Astrocyte of the spinal cord (primary cell): ENCODE data around the gene SH3TC2.
"Not testable (repeated sequence)": the region's sequence is repeated elsewhere in the genome, so short reads cannot be mapped to it uniquely, and the experiment has no call there.

ENCODE experiments used
- DNase-seq: peaks from one replicate; pipeline ENCODE4 v3.0.0; 2011; ENCODE audit warnings: low read depth, low spot score
- H3K4me3 ChIP-seq: 2 replicates; pipeline ENCODE4 v1.5.1; 2011; ENCODE audit warnings: low read depth, mild to moderate bottlenecking, low read length, moderate library complexity
- in situ Hi-C: cut with HindIII; loops from 2 replicates; pipeline ENCODE4 v1.10.0; 2017; ENCODE audit warnings: low sequenced_read_pairs
- TF ChIP-seq, protein P1 (sequence below): IDR thresholded peaks from 2 replicates; pipeline ENCODE4 v1.5.1; 2012; ENCODE audit warnings: low read depth, mild to moderate bottlenecking, low read length, inconsistent platforms

SH3TC2 gene

DNA sequence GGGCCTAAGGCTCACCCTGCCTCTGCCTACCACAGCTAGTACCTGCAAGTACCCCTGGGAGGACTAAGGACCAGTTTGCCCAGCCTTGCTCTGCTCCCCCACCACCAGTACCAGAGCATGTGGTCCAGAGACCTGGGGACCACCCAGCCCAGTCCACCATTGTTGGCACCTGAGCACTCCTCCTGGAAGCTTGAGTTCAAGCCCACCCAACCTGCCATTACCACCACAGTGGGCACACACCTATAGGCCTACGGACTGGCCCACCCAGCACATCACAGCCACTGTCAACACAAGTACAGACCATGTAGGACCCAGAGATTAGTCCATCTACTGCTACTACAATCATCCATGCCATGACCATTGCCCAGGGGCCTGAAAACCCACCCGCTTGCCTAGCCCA lies 30.8 kb upstream of the SH3TC2 start:
- TF ChIP-seq, protein P1, sequence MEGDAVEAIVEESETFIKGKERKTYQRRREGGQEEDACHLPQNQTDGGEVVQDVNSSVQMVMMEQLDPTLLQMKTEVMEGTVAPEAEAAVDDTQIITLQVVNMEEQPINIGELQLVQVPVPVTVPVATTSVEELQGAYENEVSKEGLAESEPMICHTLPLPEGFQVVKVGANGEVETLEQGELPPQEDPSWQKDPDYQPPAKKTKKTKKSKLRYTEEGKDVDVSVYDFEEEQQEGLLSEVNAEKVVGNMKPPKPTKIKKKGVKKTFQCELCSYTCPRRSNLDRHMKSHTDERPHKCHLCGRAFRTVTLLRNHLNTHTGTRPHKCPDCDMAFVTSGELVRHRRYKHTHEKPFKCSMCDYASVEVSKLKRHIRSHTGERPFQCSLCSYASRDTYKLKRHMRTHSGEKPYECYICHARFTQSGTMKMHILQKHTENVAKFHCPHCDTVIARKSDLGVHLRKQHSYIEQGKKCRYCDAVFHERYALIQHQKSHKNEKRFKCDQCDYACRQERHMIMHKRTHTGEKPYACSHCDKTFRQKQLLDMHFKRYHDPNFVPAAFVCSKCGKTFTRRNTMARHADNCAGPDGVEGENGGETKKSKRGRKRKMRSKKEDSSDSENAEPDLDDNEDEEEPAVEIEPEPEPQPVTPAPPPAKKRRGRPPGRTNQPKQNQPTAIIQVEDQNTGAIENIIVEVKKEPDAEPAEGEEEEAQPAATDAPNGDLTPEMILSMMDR: no peak
- no peak for DNase-seq
- in situ Hi-C loops: no loop called here
- H3K4me3 ChIP-seq: no peak overlapping the region

DNA sequence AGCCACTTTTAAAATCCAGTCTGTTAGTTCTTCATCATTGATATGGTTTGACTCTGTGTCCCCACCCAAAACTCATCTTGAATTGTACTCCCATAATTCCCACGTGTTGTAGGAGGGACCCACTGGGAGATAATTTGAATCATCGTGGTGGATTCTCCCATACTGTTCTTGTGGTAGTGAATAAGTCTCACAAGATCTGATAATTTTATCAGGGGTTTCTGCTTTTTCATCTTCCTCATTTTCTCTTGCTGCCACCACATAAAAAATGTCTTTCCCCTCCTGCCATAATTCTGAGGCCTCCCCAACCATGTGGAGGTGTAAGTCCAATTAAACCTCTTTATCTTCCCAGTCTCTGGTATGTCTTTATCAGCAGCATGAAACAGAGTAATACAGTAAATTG lies 26.9 kb upstream of the SH3TC2 start:
- no peak for DNase-seq
- H3K4me3 ChIP-seq: no peak overlapping the region
- in situ Hi-C loops: no loop called here
- TF ChIP-seq, protein P1: no peak

DNA sequence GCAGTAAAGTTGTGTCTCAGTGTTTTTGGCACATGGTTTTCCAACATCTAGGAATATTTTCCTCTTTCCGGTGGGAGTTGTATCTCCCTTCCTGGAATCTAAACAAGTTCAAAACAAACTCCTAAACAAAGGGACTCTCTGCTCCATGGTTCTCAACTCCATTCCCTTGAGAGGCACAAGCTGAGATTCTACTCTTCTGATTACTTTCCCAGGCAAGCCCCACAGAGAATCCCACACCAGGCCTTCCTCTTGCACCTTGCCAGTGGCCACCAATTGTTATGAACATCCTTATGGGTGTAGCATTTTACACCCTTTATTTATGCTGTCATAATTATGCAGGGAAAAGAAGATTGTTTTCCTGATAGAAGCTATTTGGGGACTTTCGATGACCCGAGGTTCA lies 25.8 kb upstream of the SH3TC2 start:
- TF ChIP-seq, protein P1: no peak
- in situ Hi-C loops: no loop called here
- DNase-seq: no peak
- no peak overlapping the region for H3K4me3 ChIP-seq

DNA sequence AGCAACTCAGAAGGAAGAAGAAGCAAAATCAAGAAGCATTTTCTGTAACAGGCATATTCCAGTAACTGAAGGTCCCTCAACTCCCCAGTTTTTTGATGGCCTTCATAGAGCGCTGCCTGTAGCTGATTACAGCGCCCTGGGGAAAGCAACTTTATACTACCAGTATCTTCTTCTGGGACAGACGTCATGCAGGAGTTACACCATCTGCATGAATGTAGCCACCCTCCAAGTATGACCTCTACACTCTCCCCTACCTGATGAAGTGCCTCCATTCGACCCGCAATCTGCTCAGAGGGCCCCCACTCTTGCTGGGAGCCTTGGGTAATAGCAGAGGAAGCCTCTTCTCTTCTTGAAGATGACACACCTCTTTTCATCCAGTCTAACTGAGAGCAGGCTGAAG lies 21.0 kb upstream of the SH3TC2 start:
- in situ Hi-C loops: no loop called here
- H3K4me3 ChIP-seq: no peak overlapping the region
- DNase-seq: no peak
- TF ChIP-seq, protein P1: no peak

DNA sequence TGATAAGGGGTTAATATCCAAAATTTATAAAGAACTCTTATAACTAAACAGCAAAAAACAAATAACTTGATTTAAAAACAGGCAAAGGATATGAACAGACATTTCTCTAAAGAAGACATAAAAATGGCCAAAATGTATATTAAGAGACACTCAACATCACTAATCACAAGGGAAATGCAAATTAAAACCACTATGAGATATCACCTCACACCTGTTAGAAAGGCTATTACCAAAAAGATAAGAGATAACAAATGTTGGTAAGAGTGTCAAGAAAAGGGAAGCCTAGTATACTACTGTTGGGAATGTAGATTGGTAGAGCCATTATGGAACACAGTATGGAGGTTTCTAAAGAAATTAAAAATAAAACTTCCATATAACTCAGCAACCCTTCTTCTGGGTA lies 19.4 kb upstream of the SH3TC2 start:
- in situ Hi-C loops: no loop called here
- H3K4me3 ChIP-seq: no peak overlapping the region
- DNase-seq: no peak
- TF ChIP-seq, protein P1: no peak

DNA sequence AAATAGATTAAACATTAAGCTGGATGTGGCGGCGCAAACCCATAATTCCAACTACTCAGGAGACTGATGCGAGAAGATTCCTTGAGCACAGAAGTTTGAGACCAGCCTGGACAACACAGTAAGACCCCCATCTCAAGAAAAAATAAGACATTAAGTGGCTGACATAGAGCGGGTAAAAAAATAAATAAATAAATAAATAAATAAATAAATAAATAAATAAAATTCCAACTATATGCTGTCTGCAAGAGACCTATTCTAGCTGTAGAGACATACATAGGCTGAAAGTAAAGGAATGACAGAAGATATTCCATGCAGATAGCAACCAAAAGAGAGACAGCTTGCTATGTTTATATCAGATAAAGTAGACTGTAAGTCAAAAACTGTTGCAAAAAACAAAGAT lies 17.4 kb upstream of the SH3TC2 start:
- TF ChIP-seq, protein P1: no peak
- DNase-seq: no peak
- no peak overlapping the region for H3K4me3 ChIP-seq
- in situ Hi-C loops: no loop called here

DNA sequence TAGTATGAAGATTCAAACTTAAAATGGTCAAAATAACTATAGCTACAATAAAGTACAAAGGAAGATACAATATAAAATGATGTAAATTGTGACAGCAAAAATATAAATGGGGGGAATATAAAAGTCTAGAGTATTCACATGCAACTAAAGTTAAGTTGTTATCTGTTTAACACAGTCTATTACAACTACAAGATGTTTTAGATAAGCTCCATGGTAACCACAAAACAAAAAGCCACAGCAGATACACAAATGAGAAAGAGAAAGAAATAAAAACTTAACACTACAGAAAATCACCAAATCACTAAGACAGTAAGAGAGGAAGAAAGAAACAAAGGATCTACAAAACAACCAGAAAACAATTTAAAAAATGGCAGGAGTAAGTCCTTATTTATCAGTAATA lies 17.0 kb upstream of the SH3TC2 start:
- TF ChIP-seq, protein P1: no peak
- in situ Hi-C loops: no loop called here
- no peak for DNase-seq
- H3K4me3 ChIP-seq: no peak overlapping the region

DNA sequence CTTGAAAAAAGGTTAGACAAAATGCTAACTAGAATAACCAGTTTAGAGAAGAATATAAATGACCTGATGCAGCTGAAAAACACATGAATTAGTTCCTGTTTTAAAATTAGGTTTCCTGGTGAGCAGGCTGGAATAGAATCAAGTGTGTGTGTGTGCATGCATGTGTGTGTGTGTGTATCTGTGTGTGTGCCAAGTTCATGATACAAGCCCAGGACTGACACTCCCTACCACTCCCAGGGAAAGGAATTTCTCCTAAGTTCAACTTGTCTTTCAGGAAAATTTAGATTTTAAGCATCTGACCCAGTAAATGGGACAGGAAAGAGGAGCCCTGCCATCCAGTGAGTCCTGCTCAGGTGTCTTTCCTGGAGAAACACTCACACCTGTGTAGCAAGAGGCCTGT lies 11.2 kb upstream of the SH3TC2 start:
- DNase-seq, in situ Hi-C loops, H3K4me3 ChIP-seq: not testable (repeated sequence)
